Common myeloid progenitor, CD34-positive (primary cell): ENCODE data around the gene KIF23.

Experiments used
- CTCF ChIA-PET: fragments of 350-600 bp; sonication (Branson Sonifier 250); formaldehyde crosslinking; loops from one replicate; lab custom pipeline; 2021; ENCODE audit warnings: antibody characterized with exemption; lab: Charles Lee
- POLR2A ChIA-PET: fragments of 350-600 bp; sonication (Branson Sonifier 250); formaldehyde crosslinking; loops from one replicate; lab custom pipeline; 2021; ENCODE audit warnings: antibody characterized with exemption; lab: Charles Lee
- DNase-seq, 3 donors: peaks; one replicate each; pipeline versions ENCODE4 v3.0.0 to v3.0.0-alpha.2; 2013
- H3K27ac ChIP-seq, 2 experiments: 1 replicate in 1 of 2; 2 replicates in 1 of 2; pipeline ENCODE4 v1.7.0; 2013; ENCODE audit warnings: inconsistent platforms in 2 of 2, low read length in 2 of 2, mild to moderate bottlenecking in 2 of 2, low read depth in 1 of 2, moderate library complexity in 1 of 2; ENCODE audit not compliant: severe bottlenecking in 2 of 2, insufficient read depth in 1 of 2, poor library complexity in 1 of 2
- H3K27me3 ChIP-seq, 5 experiments: replicated peaks in 2 of 5; 1 replicate in 3 of 5; 2 replicates in 2 of 5; pipeline versions ENCODE4 v1.6.1 to v1.7.0; 2013; ENCODE audit warnings: low read length in 4 of 5, mild to moderate bottlenecking in 2 of 5, moderate library complexity in 2 of 5, inconsistent platforms in 1 of 5; ENCODE audit not compliant: insufficient read depth in 5 of 5, control insufficient read depth in 4 of 5
- H3K36me3 ChIP-seq, 4 experiments: 1 replicate in 2 of 4; 2 replicates in 2 of 4; pipeline versions ENCODE4 v1.6.1 to v1.7.0; 2013; ENCODE audit warnings: low read length in 3 of 4, control low read depth in 1 of 4, mild to moderate bottlenecking in 1 of 4; ENCODE audit not compliant: control insufficient read depth in 4 of 4, insufficient read depth in 4 of 4
- H3K4me1 ChIP-seq, 4 experiments: 1 replicate in 3 of 4; 2 replicates in 1 of 4; pipeline versions ENCODE4 v1.6.1 to v1.7.1; 2013; ENCODE audit warnings: low read length in 3 of 4, mild to moderate bottlenecking in 3 of 4, control low read depth in 1 of 4, inconsistent platforms in 1 of 4, moderate library complexity in 1 of 4; ENCODE audit not compliant: control insufficient read depth in 4 of 4, insufficient read depth in 4 of 4; ENCODE audit errors: control extremely low read depth in 1 of 4
- H3K4me3 ChIP-seq, 7 experiments: 1 replicate in 4 of 7; 2 replicates in 3 of 7; pipeline versions ENCODE4 v1.5.1 to v1.7.0; 2013; ENCODE audit warnings: mild to moderate bottlenecking in 7 of 7, low read length in 6 of 7, moderate library complexity in 6 of 7, inconsistent platforms in 2 of 7, low read depth in 2 of 7, control low read depth in 1 of 7; ENCODE audit not compliant: insufficient read depth in 4 of 7, control insufficient read depth in 1 of 7; ENCODE audit errors: extremely low read depth in 1 of 7
- H3K9me3 ChIP-seq, 5 experiments: 1 replicate in 4 of 5; 2 replicates in 1 of 5; pipeline versions ENCODE4 v1.6.1 to v1.7.1; 2013; ENCODE audit warnings: low read length in 4 of 5, mild to moderate bottlenecking in 2 of 5, inconsistent platforms in 1 of 5, low read depth in 1 of 5, moderate library complexity in 1 of 5; ENCODE audit not compliant: control insufficient read depth in 4 of 5, insufficient read depth in 2 of 5; ENCODE audit errors: control extremely low read depth in 1 of 5
- WGBS: methylation state at CpG from one replicate; pipeline ENCODE4 v1.1.5; 2013; ENCODE audit not compliant: insufficient coverage; 5-methylcytosine and 5-hydroxymethylcytosine counted together

Gene KIF23

DNA sequence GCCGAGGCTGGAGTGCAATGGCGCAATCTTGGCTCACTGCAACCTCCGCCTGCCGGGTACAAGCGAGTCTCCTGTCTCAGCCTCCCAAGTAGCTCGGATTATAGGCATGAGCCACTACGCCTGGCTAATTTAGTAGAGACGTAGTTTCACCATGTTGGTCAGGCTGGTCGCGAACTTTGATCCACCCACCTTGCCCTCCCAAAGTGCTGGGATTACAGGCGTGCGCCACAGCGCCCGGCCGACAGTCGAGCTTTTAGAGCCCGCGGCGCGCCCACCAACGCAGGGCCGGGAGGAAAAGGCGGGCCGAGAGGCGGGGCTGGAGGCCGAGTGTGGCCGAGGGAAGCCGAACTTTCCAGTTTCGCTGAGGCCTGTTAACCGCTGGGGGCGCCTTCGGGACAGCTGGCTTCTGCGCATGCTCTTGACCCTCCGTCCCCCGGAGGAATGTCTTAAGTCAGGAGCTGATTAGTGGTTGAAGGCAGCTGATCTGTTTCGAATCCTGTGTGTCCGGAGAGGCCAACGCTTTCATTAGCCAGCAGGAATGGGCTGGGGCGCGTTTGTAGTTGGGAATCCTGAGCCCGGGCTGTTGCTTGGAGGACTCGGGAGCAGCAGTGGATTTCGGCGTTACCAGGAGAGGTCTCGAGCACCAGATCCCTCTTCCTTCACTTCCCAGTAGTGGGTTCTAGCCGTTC lies 48.5 kb downstream of the KIF23 start:
- H3K9me3 ChIP-seq: no peaks in the 10 kb centered on the region
- WGBS: 4% methylated on average over 38 of the region's 46 CpGs
- ChIA-PET POLR2A (interaction anchor here (0.6 to 2.2 kb wide), 4 partner anchors 9 to 878 kb away, joined by 3 to 21 read pairs (median 4); partner anchors contain the start of gene RPLP1), CTCF (interaction anchor here (0.7 to 2.4 kb wide), 11 partner anchors 9 to 1021 kb away, joined by 3 to 23 read pairs (median 3); partner anchors contain the start of gene RPLP1)
- peaks cover 0 to 17% (median 14%) of the 10 kb centered on the region in 4 experiments for H3K4me1 ChIP-seq
- DNase-seq: peak; percentile 94 to 96 (median 94)
- peak overlapping the region; percentile 66 to 86 for H3K27ac ChIP-seq
- H3K4me3 ChIP-seq: peak overlapping the region; percentile 50 to 90 (median 78)
- peaks cover 0 to 2% (median under 1%) of the 10 kb centered on the region in 4 experiments for H3K36me3 ChIP-seq
- no peaks in the 10 kb centered on the region for H3K27me3 ChIP-seq

DNA sequence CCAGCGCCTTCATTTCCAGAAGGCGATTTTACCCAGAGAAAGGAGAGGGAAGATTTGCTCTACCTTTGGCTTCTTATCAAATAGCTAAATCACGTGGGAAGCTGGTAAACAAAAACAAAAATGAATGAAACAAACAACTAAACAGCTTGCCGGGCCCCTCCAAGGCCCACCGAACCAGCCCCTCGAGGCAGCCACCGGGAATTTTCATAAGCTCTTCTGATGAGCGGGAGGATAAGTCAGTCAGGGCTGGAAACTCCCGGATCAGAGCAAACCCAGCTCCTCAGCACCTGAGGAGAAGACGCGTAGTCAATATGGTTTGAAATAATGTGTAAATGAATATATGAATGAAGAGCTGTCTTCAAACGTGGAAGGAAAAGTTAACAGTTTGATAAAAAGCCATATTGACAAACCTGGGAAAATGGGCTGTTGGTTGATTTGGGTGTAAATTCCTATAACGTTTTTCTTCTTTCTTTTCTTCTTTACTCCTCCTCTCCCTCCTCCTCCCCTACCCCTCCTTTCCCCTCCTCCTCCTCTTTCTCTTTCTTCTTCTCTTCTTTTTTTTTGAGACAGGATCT lies 49.1 kb downstream of the KIF23 start:
- Histone ChIP-seq H3K9me3 (no peaks in the 10 kb centered on the region), H3K27me3 (no peaks in the 10 kb centered on the region), H3K36me3 (no peaks in the 10 kb centered on the region), H3K27ac (peak overlapping the region; percentile 66 to 86), H3K4me3 (peak overlapping the region; percentile 45 to 90 (median 78)), H3K4me1 (peaks cover 0 to 17% (median 15%) of the 10 kb centered on the region in 4 experiments)
- DNase-seq: peak in 1 of 3 donors; percentile 18
- POLR2A ChIA-PET: interaction anchor here (2.2 kb wide), 1 partner anchor 10 kb away, joined by 21 read pairs; the partner anchor contains the start of gene RPLP1
- CTCF ChIA-PET: interaction anchor here (0.7 to 2.4 kb wide), 11 partner anchors 10 to 1026 kb away, joined by 3 to 23 read pairs (median 3); partner anchors contain the start of gene RPLP1
- WGBS: 55% methylated on average over 10 of the region's 13 CpGs

DNA sequence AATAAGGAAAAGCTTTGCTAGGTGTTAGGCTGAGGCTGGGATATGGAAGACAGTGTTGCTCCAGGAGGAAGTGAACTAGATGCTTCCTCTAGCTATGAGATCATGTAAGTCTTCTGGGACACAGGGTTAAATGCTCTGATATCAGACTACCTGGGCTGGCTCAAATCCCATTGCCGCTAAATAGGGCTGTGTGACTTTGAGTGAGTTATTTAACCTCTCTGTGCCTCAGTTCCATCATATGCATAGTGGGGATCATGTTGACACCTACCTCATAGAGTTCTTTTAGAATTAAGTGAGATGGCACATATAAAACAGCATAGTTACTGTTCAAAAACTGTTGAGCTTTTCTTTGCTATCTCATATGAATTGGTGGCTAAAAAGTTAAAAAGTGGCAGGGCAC lies 51.1 kb downstream of the KIF23 start:
- no peak for DNase-seq
- Histone ChIP-seq H3K27ac (no peak overlapping the region), H3K36me3 (no peaks in the 10 kb centered on the region), H3K9me3 (no peaks in the 10 kb centered on the region), H3K4me1 (peaks cover 0 to 22% (median 16%) of the 10 kb centered on the region in 4 experiments), H3K4me3 (no peak overlapping the region), H3K27me3 (no peaks in the 10 kb centered on the region)
- WGBS: 100% methylated on average over 1 of the region's 1 CpG
- CTCF ChIA-PET: interaction anchor here (1.0 to 2.6 kb wide), 2 partner anchors 12 to 14 kb away, joined by 3 to 9 read pairs; no protein-coding TSS in a partner anchor
- POLR2A ChIA-PET: no interaction called here

DNA sequence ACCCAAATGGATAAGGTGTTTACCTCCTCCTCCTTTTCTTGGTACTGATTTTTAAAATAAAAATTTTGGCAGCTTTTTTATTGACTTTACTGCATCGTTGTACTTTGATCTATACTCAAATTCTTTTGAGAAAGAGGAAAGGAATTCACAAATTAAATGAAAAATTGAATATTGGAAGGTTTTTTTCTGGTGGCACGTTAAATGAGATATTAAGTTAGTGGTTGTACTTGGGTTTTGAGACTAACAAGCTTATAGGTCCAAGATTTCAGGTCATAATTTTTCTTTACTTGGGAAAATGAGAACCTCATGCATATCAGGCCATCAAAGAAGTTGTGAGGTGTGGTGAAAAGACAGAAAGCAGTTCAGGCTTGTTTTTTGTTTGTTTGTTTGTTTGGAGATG lies 52.6 kb downstream of the KIF23 start:
- no peak for DNase-seq
- peaks cover 0 to 22% (median 15%) of the 10 kb centered on the region in 4 experiments for H3K4me1 ChIP-seq
- no peaks in the 10 kb centered on the region for H3K36me3 ChIP-seq
- H3K4me3 ChIP-seq: no peak overlapping the region
- H3K27me3 ChIP-seq: no peaks in the 10 kb centered on the region
- no peak overlapping the region for H3K27ac ChIP-seq
- no peaks in the 10 kb centered on the region for H3K9me3 ChIP-seq
- 100% methylated on average over 1 of the region's 2 CpGs for WGBS
- POLR2A ChIA-PET: no interaction called here
- CTCF ChIA-PET: interaction anchor here (0.7 to 2.6 kb wide), 9 partner anchors 9 to 1119 kb away, joined by 3 to 9 read pairs (median 3); no protein-coding TSS in a partner anchor

DNA sequence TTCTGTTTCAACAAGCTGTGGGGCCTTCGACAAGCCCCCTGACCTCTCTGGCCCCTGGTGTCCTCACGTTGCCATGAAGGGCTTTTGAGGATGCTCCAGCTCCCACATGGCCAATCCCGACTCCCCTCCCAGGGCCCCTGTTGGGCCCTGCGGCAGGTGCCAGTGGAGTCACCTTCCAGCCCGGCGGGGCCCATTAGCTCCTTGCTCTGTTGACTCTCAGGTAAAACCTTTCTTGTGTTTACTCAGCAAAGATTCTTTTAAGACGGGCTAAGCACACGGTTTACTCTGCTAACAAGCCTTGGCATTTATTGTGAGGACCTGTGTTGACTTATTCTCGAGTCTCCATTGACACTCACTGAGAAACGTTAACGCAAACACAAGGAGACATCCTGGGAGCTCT lies 53.5 kb downstream of the KIF23 start:
- no peaks in the 10 kb centered on the region for H3K9me3 ChIP-seq
- no peak overlapping the region for H3K4me3 ChIP-seq
- H3K4me1 ChIP-seq: peaks cover 0 to 18% (median 8%) of the 10 kb centered on the region in 4 experiments
- no peaks in the 10 kb centered on the region for H3K27me3 ChIP-seq
- ChIA-PET POLR2A (no interaction called here), CTCF (interaction anchor here (0.6 to 1.3 kb wide), 6 partner anchors 10 to 1015 kb away, joined by 3 read pairs; no protein-coding TSS in a partner anchor)
- H3K36me3 ChIP-seq: no peaks in the 10 kb centered on the region
- WGBS: 95% methylated on average over 11 of the region's 11 CpGs
- DNase-seq: no peak
- H3K27ac ChIP-seq: no peak overlapping the region

DNA sequence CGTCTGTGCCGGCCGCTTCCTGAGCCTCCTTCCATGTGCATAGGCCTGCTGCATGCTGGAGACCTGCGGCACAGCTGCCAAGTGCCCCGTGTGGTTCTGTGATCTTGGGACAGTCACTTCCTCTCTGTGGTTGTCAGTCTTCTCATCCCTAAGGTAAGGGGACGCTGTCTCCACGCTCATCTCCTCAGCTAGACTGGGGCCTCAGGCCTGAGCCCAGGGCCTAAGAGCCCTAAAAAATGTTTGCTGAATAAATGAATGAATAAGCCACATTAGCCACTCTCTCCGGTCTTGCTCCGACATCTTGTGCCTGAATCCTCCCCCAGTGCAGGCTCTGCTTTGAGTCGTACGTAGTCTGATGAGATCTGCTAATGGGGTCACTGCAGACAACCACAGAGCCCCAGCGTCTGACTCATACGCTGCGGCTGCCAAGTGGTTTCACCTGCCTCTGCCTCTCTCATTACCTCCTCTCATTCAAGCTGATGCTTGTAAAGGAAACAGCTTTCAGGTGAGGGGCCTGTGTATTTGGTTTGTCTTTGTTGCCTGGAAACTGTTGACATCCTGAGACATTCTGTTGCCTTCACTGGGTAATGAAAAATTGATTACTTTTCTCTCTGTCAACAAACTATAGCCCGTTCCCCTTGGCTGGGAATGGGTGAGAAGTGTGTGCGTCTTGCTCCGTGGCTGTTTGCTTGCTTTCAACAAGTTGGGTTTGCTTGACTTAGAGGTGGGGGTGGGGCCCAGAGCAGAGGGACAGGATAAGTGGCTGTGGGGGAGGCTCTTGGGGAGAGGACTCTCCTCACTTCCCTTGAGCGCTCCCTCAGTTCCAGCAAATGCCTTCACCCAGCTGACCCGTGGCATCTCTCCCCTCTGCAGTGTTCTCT lies 54.3 kb downstream of the KIF23 start:
- H3K4me1 ChIP-seq: peaks cover 0 to 11% (median 0%) of the 10 kb centered on the region in 4 experiments
- H3K4me3 ChIP-seq: no peak overlapping the region
- no peak overlapping the region for H3K27ac ChIP-seq
- ChIA-PET POLR2A (no interaction called here), CTCF (interaction anchor here (0.7 to 1.6 kb wide), 6 partner anchors 8 to 1014 kb away, joined by 3 to 7 read pairs (median 3); no protein-coding TSS in a partner anchor)
- peak in 2 of 3 donors; percentile 64 to 72 for DNase-seq
- WGBS: 89% methylated on average over 15 of the region's 19 CpGs
- H3K9me3 ChIP-seq: no peaks in the 10 kb centered on the region
- H3K36me3 ChIP-seq: no peaks in the 10 kb centered on the region
- no peaks in the 10 kb centered on the region for H3K27me3 ChIP-seq
